Panc1 (cell line): ENCODE results near the gene KCNH1.

Source experiments
- CTCF ChIP-seq: fragments of 450-650 bp; IDR thresholded peaks from 2 replicates; pipeline ENCODE4 v1.5.1; 2017; ENCODE audit warnings: mild to moderate bottlenecking
- POLR2AphosphoS5 ChIP-seq: IDR thresholded peaks from 2 replicates; pipeline ENCODE4 v1.6.1; 2012; ENCODE audit warnings: mild to moderate bottlenecking, low read depth, low read length, moderate library complexity
- SIN3A ChIP-seq: IDR thresholded peaks from 2 replicates; pipeline ENCODE4 v1.6.1; 2012; ENCODE audit warnings: low read depth, mild to moderate bottlenecking, low read length, moderate library complexity, borderline replicate concordance; ENCODE audit not compliant: insufficient read depth

- TF ChIP-seq CTCF (no peak), POLR2AphosphoS5 (no peak), SIN3A (no peak)
Observed at GRCh38 chr1:210697185-210697584, 436.8 kb downstream of the KCNH1 start.
